NCI-H2227 (cell line): ENCODE data around the gene S100A14.

ENCODE experiments used
- DNase-seq: peaks from one replicate; lab custom pipeline; 2025; ENCODE audit not compliant: unreplicated experiment; lab: John Stamatoyannopoulos, UW

Gene S100A14

GRCh38 chr1:153639280-153639679 lies 23.2 kb upstream of the S100A14 start:
- no peak for DNase-seq

DNA sequence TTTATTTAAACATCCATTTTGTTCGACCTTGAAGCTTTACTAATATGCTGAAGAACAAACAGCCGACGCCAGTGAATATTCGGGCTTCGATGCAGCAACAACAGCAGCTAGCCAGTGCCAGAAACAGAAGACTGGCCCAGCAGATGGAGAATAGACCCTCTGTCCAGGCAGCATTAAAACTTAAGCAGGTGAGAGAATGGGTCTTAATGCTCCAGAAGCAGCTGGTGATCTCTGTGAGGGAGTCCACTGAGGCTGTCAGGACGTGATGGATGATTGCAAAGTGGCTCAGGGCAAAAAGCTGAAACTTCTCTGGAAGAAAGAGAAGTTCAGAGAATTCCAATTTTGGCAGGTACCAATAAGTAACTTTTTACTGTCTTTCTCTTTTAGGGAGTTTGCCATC lies 22.1 kb upstream of the S100A14 start:
- no peak for DNase-seq

DNA sequence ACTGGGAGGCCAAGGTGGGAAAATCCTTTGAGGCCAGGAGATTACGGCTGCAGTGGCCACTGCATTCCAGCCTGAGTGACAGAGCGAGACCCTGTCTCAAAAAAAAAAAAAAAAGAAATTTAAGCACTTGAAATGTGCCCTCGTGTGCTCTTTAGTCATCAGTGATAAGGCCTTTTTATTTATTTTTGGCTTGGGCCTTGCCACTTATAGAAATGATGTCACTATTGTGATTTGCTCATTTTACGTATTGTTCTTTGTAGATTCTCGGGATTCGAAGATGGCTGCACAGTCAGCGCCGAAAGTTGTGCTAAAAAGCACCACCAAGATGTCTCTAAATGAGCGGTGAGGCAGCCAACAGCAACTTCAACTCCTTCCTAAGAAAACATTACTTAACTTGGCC lies 20.2 kb upstream of the S100A14 start:
- DNase-seq: no peak

- DNase-seq: no peak
Measured at GRCh38 chr1:153635872-153636271, 19.7 kb upstream of the S100A14 start.

DNA sequence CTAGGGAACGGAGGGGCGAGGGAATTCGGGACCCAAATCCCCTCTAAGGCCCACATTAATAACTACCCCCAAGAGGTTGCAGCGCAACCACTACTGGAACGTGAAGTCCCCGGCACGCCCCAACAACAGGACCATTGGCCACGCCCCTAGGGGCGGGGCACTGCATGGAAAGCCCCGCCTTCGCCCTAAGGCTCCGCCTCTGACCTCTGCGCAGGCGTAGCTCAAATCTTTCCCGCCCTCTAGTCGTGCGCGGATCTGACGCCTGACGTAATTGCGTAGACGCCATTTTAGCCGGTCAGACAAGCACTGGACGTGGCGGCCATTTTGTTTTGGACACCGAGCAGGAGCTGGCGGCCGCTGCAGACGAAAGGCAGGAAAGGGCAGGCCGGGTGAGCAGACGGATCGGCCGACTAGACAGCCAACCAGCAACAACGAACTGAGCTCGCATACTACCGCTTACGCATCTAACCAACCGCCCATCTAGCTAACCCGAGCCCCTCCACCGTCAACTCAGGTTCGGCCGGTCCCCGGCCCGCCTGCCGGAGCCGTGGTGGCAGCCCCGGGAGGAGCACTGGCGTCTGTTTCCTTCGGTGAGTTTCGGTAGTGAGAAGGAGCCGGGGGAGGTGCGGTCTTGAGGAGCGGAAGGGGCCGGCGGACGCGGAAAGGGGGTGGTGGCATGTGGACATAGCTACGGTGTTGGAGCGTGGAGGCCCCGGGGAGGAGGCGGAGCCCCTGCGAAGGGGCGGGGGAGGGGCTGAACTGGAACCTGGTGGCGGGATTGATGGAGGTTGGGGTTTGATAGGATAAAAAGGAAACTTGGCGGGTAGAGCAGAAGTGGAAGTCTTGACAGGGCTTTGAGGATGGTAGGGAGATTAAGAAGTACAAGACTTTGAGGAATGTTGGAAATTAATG lies 17.9 kb upstream of the S100A14 start, which contains the start of gene CHTOP:
Gene CHTOP, plus strand, starts transcription at position 313 of the 912 bp plus-strand sequence. CDS start 2,523 bp downstream, outside the sequence.
- DNase-seq: peak; percentile 98

GRCh38 chr1:153633161-153633753 lies 17.1 kb upstream of the S100A14 start:
- no peak for DNase-seq

DNA sequence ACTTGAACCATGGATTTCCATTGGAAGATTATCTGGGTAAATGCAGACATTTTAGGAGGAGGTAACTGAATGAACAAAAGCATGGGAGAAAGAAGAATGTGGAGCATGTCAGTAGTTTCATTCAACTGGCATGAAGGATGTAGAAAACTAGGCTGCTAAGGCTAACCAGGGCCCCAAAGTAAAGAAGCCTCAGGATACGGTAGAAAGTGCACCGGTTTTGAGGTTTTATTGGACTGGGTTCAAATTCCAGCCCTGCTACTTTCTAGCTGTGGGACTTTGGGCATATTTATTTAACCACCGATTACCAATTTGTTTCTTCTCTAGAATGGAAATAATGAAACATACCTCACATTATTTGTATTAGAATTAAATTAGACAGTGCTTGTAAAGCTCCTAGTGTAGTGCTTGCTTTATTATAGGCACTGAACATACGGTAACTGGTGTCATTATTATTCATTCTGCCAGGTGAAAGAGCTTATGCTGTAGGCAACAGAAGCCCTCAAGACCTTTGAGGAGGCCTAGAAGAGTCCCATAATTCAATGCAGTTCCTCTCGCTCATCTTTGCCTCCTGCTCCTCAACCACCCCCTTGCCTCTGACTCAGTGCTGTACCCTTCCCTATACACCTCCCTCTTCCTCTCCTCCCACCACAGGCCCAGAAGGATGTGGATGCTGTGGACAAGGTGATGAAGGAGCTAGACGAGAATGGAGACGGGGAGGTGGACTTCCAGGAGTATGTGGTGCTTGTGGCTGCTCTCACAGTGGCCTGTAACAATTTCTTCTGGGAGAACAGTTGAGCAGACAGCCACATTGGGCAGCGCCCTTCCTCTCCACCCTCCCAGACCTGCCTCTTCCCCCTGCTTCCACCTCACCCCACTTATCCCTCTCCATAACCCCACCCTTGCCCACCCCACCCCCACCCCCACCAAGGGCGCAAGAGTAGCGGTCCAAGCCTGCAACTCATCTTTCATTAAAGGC lies 15.2 kb upstream of the S100A14 start:
- no peak for DNase-seq

DNA sequence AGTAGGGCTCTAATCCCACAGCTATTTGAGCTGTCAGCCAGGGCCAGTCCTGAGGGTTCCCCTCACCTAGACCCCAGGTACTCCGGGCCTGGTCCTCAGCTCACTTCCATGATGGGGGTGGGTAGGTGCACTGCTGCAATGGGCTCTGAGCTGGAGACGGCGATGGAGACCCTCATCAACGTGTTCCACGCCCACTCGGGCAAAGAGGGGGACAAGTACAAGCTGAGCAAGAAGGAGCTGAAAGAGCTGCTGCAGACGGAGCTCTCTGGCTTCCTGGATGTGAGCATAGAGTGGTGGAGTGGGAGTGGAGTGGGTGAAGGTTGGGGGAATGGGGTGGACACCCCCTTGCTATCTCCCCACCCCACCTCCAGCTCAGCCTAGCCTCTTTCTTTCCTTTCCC lies 14.3 kb upstream of the S100A14 start:
- no peak for DNase-seq

DNA sequence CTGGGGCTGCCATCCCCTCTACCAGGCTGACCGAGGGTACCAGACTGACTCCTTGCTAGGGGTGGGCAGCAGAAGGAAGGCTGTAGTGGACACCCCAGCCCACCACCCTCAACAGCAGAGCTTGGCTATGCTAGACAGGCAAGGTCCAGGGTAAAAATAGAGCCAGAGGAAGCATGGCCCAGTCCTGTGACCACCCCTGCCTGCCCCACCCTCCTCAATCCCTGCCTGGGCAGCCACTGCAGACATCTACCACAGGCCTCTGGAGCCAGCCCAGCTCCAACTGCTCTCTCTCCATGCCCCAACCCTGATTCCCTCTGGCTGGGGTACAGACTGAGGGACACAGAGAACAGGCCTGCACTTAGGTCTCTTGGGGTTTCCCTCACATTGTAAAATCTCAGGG lies 13.8 kb upstream of the S100A14 start:
- no peak for DNase-seq

DNA sequence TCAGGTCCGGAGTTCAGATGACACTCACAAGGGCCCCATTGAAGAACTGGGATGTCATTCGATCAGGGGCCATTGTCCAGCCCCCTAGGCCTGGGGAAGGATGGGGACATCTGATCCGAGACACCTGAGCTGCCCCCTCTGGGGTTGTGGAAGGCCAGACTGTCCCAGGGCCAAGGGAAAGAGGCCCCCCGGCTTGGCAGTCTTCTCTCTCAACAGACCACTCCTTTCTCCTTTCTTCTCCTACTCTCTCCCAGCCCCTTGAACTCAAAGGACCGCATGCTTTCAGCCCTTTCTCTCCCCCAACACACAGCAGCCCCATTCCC lies 13.2 kb upstream of the S100A14 start:
- DNase-seq: no peak

DNA sequence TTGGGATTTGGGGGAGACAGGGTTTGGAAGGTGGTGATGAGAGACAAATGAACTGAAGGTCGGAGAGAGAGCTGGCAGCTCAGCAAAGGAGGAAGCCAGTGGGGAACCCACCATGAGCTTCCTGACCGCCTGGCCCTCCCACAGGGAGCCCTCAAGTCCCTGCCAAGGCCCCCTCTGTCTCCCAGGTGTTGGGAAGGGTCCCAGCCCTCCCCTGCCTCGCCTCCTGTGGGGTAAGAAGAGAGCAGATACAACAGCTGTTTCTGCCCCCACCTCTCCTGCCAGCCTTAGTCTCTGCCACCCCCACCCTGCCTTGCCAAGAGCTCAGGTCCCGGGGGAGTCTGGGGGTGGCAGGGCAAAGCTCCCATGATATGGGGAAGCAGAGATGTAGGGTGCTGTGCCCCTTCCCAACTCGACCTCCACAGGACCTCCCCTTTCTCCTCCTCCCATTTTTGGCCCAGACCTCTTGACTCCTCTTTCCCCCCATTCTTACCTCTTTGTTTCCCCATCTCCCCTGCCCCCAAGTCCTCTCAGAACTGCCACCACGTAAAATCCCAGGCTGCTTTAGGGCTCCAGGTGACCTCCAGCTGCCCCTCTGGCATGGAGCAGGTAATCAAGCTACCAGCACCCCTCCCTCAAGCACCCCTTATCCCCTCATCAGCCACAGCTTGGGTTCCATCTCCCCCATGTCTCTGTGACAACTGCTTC lies 12.7 kb upstream of the S100A14 start:
- no peak for DNase-seq

DNA sequence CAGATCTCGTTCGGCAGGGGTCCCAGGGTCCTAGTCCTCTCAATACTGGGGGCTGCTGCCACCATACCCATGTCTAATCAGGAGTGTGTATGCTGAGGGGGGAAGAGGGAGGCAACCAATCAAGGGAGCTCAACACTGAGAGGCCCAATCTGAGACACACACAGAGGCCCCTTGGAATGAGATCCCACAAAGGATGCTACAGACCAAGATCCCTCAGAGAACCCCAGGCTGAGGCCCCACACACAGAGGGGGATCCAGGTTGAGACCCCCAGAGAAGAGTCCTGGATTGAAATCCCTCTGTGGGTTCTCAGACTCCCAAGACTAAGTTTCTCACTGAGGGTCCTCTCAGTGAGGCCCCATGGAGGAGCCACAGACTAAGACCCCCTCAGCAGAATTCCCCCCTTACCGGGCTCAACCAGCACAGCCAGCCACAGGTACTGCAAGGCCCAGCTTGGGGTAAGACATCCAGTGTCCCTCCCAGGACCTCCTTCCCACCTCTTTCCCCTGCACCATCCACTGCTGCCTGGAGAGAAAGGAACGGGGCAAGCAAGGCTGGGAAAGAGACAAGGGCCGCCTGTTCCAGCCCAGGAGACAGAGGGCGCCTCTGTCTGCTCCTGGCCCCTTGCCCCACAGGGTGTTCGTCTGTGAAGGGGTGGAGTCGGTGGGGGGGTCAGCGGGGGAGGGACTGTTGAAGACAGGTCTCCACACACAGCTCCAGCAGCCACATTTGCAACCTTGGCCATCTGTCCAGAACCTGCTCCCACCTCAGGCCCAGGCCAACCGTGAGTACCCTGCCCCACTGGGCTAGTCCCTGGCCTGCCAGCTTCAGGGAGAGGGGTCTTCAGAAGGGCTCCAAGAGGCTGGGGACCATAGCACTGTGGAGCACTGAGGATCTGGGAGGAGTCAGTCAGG lies 11.8 kb upstream of the S100A14 start, which contains the start of gene S100A1:
Gene S100A1, plus strand, starts transcription at position 720 of the 912 bp plus-strand sequence. CDS start 2,088 bp downstream, outside the sequence.
- no peak for DNase-seq

DNA sequence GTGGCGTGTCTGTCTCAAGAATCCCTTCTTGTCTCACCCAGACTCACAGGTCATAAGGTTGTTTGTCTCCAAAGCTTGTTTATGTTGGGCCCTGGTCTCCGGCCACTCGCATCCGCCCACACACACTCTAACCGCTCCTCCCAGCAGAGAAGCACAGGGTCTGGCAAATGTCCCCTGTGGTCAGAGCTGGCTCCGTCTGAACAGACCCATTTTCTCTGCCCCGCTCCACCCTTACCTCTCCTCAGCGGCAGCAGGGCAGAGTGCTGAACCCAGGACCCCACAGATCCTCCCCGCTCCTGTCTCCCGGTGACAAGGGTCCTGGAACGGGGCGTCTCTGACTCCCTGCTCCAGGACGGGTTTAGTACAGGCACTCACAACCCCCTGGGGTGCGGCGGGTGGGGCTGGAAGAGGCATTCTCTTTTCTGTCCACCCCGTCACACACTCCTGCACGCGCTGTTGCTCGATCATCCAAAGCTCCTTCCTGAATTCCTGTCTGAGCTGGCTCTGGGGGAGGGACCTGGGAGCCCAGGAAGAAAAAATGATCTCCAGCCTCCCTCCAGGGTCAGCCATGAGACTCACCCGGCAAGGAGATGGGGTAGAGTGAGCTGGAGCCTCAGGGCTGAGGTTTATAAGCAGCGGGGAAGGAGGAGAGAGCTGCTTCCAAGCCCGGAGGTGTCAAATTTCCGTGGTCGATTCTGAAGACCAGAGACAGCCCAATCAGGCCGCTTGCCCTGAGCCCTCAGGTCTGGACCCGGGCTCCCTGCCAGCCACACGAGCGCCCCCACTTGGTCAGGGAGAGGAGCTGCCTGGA lies 11.0 kb upstream of the S100A14 start, which contains the start of gene S100A13:
Gene S100A13, minus strand, starts transcription at position 602 of the 811 bp plus-strand sequence. CDS start 1,033 bp downstream, outside the sequence.
- DNase-seq: no peak

DNA sequence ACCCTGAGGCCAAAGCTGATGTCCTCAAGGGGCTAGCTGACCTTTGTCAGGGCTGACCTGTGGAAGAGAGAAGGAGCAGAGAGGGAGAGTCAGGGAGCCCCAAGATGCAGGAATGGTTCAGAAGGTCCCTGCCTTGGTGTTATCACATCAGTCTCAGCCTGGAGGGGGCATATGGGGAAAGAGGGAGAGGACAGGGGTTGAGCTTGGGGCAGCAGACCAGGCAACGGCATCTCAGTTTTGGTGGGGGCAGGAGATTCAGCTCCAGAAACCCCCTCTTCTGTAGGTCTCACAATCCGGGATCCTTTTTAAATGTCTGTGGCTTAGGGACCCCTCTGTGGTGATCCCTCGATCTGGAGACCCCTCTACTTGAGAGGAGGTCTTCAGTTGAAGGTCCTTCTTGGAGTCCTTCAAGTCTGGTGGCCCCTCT lies 10.4 kb upstream of the S100A14 start:
- no peak for DNase-seq

DNA sequence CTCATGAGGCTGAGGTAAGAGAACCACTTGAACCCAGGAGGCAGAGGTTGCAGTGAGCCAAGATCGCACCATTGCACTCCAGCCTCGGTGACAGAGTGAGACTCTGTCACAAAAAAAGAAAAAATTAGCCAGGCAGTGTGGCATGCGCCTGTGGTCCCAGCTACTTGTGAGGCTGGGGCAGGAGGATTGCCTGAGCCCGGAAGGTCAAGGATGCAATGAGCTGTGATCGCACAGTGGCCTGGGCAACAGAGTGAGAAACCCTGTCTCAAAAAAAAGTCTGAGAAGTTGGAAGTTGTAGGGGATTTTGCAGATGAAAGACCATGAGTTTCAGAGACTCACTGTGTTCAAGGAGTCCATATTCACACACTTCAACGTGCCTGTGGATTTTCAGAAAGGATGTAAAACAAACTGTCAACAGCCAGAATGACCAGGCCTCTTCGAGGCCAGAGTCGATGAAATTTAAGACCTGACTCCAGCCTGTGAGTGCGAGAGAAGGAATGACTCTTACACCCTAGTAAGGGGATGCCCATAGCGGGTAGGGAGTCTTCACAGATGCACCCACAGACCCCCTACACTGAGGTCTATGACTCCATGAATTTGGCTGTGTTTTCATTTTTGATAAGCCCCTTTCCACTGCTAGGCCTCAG lies 9.0 kb upstream of the S100A14 start:
- no peak for DNase-seq

GRCh38 chr1:153623101-153623500 lies 7.0 kb upstream of the S100A14 start:
- DNase-seq: no peak

DNA sequence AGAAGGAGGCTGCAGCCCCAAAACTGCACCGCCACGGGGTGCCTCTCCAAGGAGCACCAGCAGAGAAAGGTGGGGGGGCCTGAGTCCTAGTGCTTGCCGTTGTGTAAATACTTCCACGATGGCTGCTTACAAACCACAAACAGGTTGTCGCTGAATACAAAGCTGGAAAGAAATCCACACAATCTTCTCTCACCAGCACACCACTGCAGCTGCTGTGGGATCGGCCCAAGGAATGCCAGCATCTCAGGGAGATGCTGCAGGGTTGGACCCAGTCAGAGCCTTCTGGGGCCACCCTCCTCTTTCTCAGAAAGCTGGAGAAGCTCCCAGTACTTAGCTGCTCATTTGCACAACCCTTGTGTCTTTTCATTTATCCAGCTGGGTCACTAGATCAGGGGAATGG lies 3.0 kb upstream of the S100A14 start:
- DNase-seq: no peak

GRCh38 chr1:153617663-153618062 lies 1.5 kb upstream of the S100A14 start:
- peak; percentile 32 for DNase-seq
